ENCODE results near the gene ZMIZ1. TPM values are rescaled to one million over a fixed set of nuclear protein-coding genes. Genes with fewer than 3 reads are reported as not detected.

Gene ZMIZ1
- 88.2 and 93.9 TPM in 2 replicates for total RNA-seq

- intact Hi-C loops (cut with micrococcal nuclease) = loop anchor here (1.0 to 5.0 kb wide), 13 partner anchors 17 to 1036 kb away; partner anchors contain the start of genes PPIF, RPS24 and ZCCHC24
- DNase-seq = peak; percentile 78
- CTCF ChIA-PET = no interaction called here
- peak; percentile 66 for ATAC-seq (ENCODE audit: low read depth)
- Mint-ChIP-seq H3K9me3 (no peaks in the 10 kb centered on the region), H3K36me3 (ENCODE audit: low read depth) (peaks cover 5% of the 10 kb centered on the region), H3K27me3 (peaks cover 21% of the 10 kb centered on the region), H3K4me3 (peak within 1 kb of the TSS; percentile 89), H3K4me1 (peaks cover 30% of the 10 kb centered on the region), H3K27ac (peak within 1 kb of the TSS; percentile 75)
- no peak for TF ChIP-seq CTCF (IDR thresholded peaks at IDR 0.05)
- POLR2A ChIA-PET = interaction anchor here (1.8 kb wide), 1 partner anchor 180 kb away, joined by 6 read pairs; no protein-coding TSS in a partner anchor
Observed at GRCh38 chr10:79068562-79069324, at the start of gene ZMIZ1. ZMIZ1 (plus strand) TSS chr10:79068966; CDS start chr10:79201633, 132,667 bp downstream.

GRCh38 chr10:79019441-79020014 is 49.2 kb upstream of the ZMIZ1 start:
- H3K4me3 Mint-ChIP-seq = no peak overlapping the region
- H3K9me3 Mint-ChIP-seq = no peaks in the 10 kb centered on the region
- DNase-seq (no peak), ATAC-seq (ENCODE audit: low read depth) (no peak)
- no peak overlapping the region for H3K27ac Mint-ChIP-seq
- ChIA-PET CTCF (no interaction called here), POLR2A (no interaction called here)
- no peaks in the 10 kb centered on the region for H3K36me3 Mint-ChIP-seq (ENCODE audit: low read depth)
- no peaks in the 10 kb centered on the region for H3K4me1 Mint-ChIP-seq
- no peak for TF ChIP-seq CTCF (IDR thresholded peaks at IDR 0.05)
- peaks cover 5% of the 10 kb centered on the region for H3K27me3 Mint-ChIP-seq
- intact Hi-C loops (cut with micrococcal nuclease) = no loop called here

- POLR2A ChIA-PET = no interaction called here
- no peak overlapping the region for H3K4me3 Mint-ChIP-seq
- intact Hi-C loops (cut with micrococcal nuclease) = no loop called here
- no peak overlapping the region for H3K27ac Mint-ChIP-seq
- peaks cover 5% of the 10 kb centered on the region for H3K27me3 Mint-ChIP-seq
- no peaks in the 10 kb centered on the region for H3K36me3 Mint-ChIP-seq (ENCODE audit: low read depth)
- CTCF ChIA-PET = no interaction called here
- ATAC-seq (ENCODE audit: low read depth) = no peak
- TF ChIP-seq CTCF (IDR thresholded peaks at IDR 0.05) = no peak
- no peak for DNase-seq
- H3K4me1 Mint-ChIP-seq = no peaks in the 10 kb centered on the region
- H3K9me3 Mint-ChIP-seq = no peaks in the 10 kb centered on the region
Observed at GRCh38 chr10:79020015-79020491, 48.7 kb upstream of the ZMIZ1 start.

GRCh38 chr10:79020605-79021004 is 48.2 kb upstream of the ZMIZ1 start:
- CTCF ChIA-PET = no interaction called here
- DNase-seq (no peak), ATAC-seq (ENCODE audit: low read depth) (no peak)
- Mint-ChIP-seq H3K4me3 (no peak overlapping the region), H3K27me3 (peaks cover 6% of the 10 kb centered on the region), H3K36me3 (ENCODE audit: low read depth) (no peaks in the 10 kb centered on the region), H3K9me3 (no peaks in the 10 kb centered on the region), H3K4me1 (no peaks in the 10 kb centered on the region), H3K27ac (no peak overlapping the region)
- intact Hi-C loops (cut with micrococcal nuclease) = no loop called here
- no peak for TF ChIP-seq CTCF (IDR thresholded peaks at IDR 0.05)
- POLR2A ChIA-PET = no interaction called here

GRCh38 chr10:79021331-79021907 is 47.3 kb upstream of the ZMIZ1 start:
- intact Hi-C loops (cut with micrococcal nuclease) = no loop called here

More at GRCh38 chr10:79021331-79021907, 47.3 kb upstream of the ZMIZ1 start:
- ChIA-PET CTCF (no interaction called here), POLR2A (no interaction called here)
- H3K4me1 Mint-ChIP-seq = no peaks in the 10 kb centered on the region
- H3K9me3 Mint-ChIP-seq = no peaks in the 10 kb centered on the region
- H3K27ac Mint-ChIP-seq = no peak overlapping the region
- no peaks in the 10 kb centered on the region for H3K36me3 Mint-ChIP-seq (ENCODE audit: low read depth)
- no peak for TF ChIP-seq CTCF (IDR thresholded peaks at IDR 0.05)
- ATAC-seq (ENCODE audit: low read depth) (no peak), DNase-seq (no peak)
- H3K4me3 Mint-ChIP-seq = no peak overlapping the region
- peaks cover 4% of the 10 kb centered on the region for H3K27me3 Mint-ChIP-seq
